Measurements from ENCODE around the gene TMEM212.

Gene TMEM212

GRCh38 chr3:171821044-171821443, 22.1 kb upstream of the TMEM212 start:
- H3K27ac ChIP-seq, result no peak overlapping the region
- CTCF ChIA-PET, result no interaction called here
- no peak for TF ChIP-seq CTCF (conservative IDR thresholded peaks at IDR 0.05; ENCODE audit: low read depth)
- POLR2A ChIA-PET (ENCODE audit: low non-redundant PET), result no interaction called here
- no peak for DNase-seq (ENCODE audit: low spot score)

DNA sequence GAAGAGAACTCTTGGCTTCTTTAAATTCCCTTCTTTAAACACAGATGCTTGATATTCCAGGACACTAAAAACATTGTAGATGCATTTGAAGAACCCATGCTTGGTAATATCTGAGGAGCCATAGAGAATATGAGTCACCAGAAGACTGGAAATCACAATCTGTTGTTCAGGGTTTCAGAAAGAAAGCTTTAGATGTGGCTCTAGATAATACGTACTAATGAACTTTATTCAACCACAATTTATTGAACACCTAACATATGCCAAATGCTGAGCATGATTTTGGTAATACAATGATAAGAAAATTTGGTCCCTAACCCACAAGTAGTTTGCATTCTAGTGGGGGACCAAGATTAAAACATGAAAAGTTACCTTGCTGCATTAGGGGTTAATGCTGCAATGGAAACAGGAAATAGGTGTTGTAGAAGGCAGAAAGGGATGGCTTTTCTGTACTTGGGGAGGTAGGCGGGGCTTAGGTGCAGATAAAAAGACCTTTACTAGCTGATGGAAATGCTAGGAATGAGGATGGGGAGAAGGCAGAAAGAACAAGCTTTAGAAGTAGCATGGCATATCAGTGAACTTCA, 21.3 kb upstream of the TMEM212 start:
- H3K27ac ChIP-seq, result no peak overlapping the region
- TF ChIP-seq CTCF (conservative IDR thresholded peaks at IDR 0.05; ENCODE audit: low read depth), result no peak
- no peak for DNase-seq (ENCODE audit: low spot score)
- CTCF ChIA-PET, result no interaction called here
- POLR2A ChIA-PET (ENCODE audit: low non-redundant PET), result no interaction called here

DNA sequence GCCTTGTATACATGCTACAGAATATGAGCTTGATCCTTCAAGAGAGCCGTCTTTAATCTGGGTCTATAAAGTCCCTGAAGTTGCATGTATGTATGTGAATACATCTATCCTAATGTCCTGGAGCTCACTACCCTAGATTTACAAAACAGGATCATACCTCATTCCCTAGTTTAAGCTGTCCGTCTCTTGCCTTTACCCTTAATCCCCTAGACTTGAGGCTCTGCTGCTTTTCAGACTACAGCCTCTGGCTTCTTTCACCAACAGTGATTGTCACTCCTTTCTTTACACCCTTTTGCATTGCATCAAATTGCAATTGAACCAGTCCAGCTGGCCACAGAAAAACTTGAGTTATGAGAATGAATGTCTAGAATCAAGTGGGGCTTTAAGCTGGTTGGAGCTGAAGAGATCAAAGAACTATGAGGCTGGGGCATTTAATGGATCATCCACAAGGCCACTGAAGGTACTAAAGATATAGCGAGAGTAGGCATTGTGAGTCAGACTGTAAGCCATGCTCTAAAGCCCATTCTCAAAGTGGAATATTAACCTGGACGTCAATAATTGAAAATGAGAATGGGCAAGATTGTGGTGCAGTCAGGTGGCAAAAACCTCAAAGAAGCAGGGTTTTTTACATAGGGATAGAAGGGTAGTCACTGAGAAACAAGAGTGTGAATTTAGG, 20.6 kb upstream of the TMEM212 start:
- ChIA-PET CTCF (interaction anchor here (0.7 to 0.8 kb wide), 2 partner anchors 52 to 519 kb away, joined by 4 to 5 read pairs; no protein-coding TSS in a partner anchor), POLR2A (ENCODE audit: low non-redundant PET) (no interaction called here)
- no peak for TF ChIP-seq CTCF (conservative IDR thresholded peaks at IDR 0.05; ENCODE audit: low read depth)
- no peak overlapping the region for H3K27ac ChIP-seq
- DNase-seq (ENCODE audit: low spot score), result no peak

- DNase-seq (ENCODE audit: low spot score), result no peak
- H3K27ac ChIP-seq, result no peak overlapping the region
- ChIA-PET CTCF (interaction anchor here (0.6 kb wide), 1 partner anchor 173 kb away, joined by 5 read pairs; no protein-coding TSS in a partner anchor), POLR2A (ENCODE audit: low non-redundant PET) (no interaction called here)
- TF ChIP-seq CTCF (conservative IDR thresholded peaks at IDR 0.05; ENCODE audit: low read depth), result no peak
These were observed 19.0 kb upstream of the TMEM212 start for GRCh38 chr3:171824116-171824515.

- CTCF ChIA-PET, result interaction anchor here (0.6 kb wide), 2 partner anchors 63 to 174 kb away, joined by 3 to 5 read pairs; no protein-coding TSS in a partner anchor
- no peak overlapping the region for H3K27ac ChIP-seq
- DNase-seq (ENCODE audit: low spot score), result peak; percentile 42
- no peak for TF ChIP-seq CTCF (conservative IDR thresholded peaks at IDR 0.05; ENCODE audit: low read depth)
- POLR2A ChIA-PET (ENCODE audit: low non-redundant PET), result no interaction called here
These were observed 18.3 kb upstream of the TMEM212 start for GRCh38 chr3:171824824-171825221.

GRCh38 chr3:171825222-171825828, 17.8 kb upstream of the TMEM212 start:
- POLR2A ChIA-PET (ENCODE audit: low non-redundant PET), result no interaction called here
- no peak for DNase-seq (ENCODE audit: low spot score)
- TF ChIP-seq CTCF (conservative IDR thresholded peaks at IDR 0.05; ENCODE audit: low read depth), result no peak
- CTCF ChIA-PET, result interaction anchor here (0.6 kb wide), 1 partner anchor 63 kb away, joined by 3 read pairs; no protein-coding TSS in a partner anchor
- H3K27ac ChIP-seq, result no peak overlapping the region

Measured in RWPE1 (cell line).